IMR-90 (cell line): ENCODE data around the gene CDH7.

Source experiments
- CEBPB ChIP-seq: IDR thresholded peaks from 2 replicates; pipeline ENCODE4 v1.6.1; 2012; ENCODE audit warnings: low read depth, low read length, improper control_type of control experiment
- POLR2A ChIP-seq: IDR thresholded peaks from 2 replicates; pipeline ENCODE4 v1.6.1; 2012; ENCODE audit warnings: mild to moderate bottlenecking, low read depth, low read length
- RAD21 ChIP-seq: IDR thresholded peaks from 2 replicates; pipeline ENCODE4 v1.6.1; 2012; ENCODE audit warnings: low read length, improper control_type of control experiment

DNA sequence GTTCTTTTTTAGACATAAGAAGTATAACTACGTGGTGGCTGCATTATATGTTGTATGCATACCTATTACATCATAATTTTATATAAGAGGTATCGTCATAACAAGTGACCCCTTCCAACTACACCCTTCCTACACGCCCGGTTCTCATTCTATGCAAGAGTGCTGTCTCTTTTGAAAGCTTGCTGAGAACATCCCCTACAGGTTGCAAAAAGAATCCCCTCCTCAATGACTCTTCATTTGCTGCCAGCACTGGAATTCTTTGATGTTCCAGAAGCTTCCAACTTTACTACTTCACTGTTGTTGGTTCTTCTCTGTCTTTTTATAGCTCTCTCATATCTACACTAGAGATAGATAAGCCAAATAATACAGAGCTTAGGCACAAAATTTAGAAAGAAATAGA lies 66.4 kb downstream of the CDH7 start:
- TF ChIP-seq RAD21 (no peak), CEBPB (no peak), POLR2A (no peak)
